Activated naive CD4-positive, alpha-beta T cell treated with anti-CD3 and anti-CD28 coated beads, Interleukin-2, amount 50 U/mL, for 24 hours (primary cell): ENCODE results near the gene CNN1.

Experiments used
- H3K27ac Mint-ChIP-seq: one replicate; pipeline ENCODE4 v1.8.0; 2021; ENCODE audit warnings: mild to moderate bottlenecking, mixed read lengths
- H3K27me3 Mint-ChIP-seq: one replicate; pipeline ENCODE4 v1.8.0; 2021; ENCODE audit warnings: mixed read lengths
- H3K36me3 Mint-ChIP-seq: one replicate; pipeline ENCODE4 v1.8.0; 2021; ENCODE audit warnings: mixed read lengths
- H3K4me1 Mint-ChIP-seq: one replicate; pipeline ENCODE4 v1.8.0; 2021; ENCODE audit warnings: mixed read lengths
- H3K4me3 Mint-ChIP-seq: one replicate; pipeline ENCODE4 v1.8.0; 2021; ENCODE audit warnings: mild to moderate bottlenecking, mixed read lengths
- H3K9me3 Mint-ChIP-seq: one replicate; pipeline ENCODE4 v1.8.0; 2021; ENCODE audit warnings: mixed read lengths

The CNN1 gene

DNA sequence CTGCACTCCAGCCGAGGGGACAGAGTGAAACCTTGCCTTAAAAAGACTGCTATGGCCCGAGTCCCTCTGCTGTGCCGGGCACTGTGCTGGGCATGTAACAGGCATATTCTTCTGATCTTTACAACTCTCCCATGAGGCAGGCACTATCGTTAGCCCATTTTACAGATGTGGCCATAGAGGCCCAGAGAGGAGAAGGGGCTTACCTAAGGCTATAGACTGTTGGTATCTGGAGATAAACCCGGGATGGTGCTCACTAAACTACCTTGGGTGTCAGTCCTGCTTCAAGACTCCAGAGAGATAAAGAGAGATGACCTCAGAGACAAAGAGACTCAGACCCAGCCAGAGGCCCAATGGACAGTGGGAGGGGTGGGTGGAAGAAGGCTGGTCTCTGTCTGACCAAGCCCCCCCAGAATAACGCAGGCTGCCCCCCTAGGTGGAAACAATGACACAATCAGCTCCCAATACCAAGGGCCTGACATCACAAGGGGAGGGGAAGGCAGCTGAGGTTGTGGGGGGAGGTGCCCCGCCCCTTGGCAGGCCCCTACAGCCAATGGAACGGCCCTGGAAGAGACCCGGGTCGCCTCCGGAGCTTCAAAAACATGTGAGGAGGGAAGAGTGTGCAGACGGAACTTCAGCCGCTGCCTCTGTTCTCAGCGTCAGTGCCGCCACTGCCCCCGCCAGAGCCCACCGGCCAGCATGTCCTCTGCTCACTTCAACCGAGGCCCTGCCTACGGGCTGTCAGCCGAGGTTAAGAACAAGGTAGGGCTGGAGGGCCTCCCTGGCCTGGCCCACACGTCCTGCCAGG lies at the start of gene CNN1:
CNN1 (plus strand) TSS at position 620 of the 805 bp plus-strand sequence; CDS start at position 697, 77 bp downstream.
- H3K4me1 Mint-ChIP-seq: peaks cover 11% of the 10 kb centered on the region
- H3K36me3 Mint-ChIP-seq: no peaks in the 10 kb centered on the region
- peaks cover 10% of the 10 kb centered on the region for H3K27me3 Mint-ChIP-seq
- no peak within 1 kb of the TSS for H3K27ac Mint-ChIP-seq
- no peak within 1 kb of the TSS for H3K4me3 Mint-ChIP-seq
- no peaks in the 10 kb centered on the region for H3K9me3 Mint-ChIP-seq

DNA sequence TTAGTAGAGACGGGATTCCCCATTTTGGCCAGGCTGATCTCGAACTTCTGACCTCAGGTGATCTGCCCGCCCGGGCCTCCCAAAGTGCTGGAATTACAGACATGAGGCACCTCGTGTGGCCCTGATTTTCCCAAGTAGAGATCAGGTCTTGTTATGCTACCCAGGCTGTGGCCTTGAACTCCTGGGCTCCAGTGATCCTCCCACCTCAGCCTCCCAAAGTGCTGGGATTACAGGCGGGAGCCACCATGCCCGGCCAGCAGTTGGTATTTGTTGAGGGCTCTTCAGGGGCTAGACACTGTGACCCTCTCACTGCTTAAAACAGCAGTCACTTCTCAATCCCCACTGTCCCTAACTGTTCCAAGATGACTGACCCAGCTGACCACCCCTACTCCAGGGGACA lies 49.3 kb upstream of the CNN1 start:
- no peaks in the 10 kb centered on the region for H3K9me3 Mint-ChIP-seq
- H3K4me3 Mint-ChIP-seq: no peak overlapping the region
- H3K4me1 Mint-ChIP-seq: no peaks in the 10 kb centered on the region
- H3K27me3 Mint-ChIP-seq: peaks cover 3% of the 10 kb centered on the region
- no peak overlapping the region for H3K27ac Mint-ChIP-seq
- peaks cover 9% of the 10 kb centered on the region for H3K36me3 Mint-ChIP-seq

DNA sequence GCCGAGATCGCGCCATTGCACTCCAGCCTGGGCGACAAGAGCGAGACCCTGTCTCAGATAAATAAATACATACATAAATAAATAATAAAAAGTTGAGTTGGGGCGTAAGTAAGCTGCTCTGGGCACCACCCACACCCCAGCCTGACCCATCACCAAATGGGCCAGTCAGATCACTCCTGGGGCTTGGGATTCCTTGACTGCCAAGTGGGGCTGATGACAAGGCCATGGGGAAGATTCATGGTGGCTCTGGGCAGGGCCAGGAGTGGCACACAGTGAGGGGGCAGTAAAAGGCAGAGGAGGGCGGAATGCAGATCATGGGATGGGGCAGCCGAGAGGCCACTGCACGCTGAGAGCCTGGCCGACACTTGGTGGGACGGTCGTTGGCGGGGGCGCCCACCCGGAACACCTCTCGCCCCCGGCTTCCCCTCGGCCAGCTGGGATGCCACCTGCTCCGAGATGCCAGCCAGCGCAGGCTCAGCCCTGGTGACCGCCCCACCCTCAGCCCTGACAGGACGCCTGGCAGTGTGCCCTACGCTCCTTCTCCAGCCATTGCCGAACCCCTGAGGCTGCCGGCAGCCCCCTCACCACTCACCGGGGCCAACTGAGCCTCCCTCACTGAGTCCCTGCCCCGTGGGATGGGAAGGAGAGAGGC lies 43.9 kb upstream of the CNN1 start:
- Mint-ChIP-seq H3K27ac (no peak overlapping the region), H3K4me1 (no peaks in the 10 kb centered on the region), H3K27me3 (no peaks in the 10 kb centered on the region), H3K4me3 (no peak overlapping the region), H3K9me3 (no peaks in the 10 kb centered on the region), H3K36me3 (peaks cover 8% of the 10 kb centered on the region)

DNA sequence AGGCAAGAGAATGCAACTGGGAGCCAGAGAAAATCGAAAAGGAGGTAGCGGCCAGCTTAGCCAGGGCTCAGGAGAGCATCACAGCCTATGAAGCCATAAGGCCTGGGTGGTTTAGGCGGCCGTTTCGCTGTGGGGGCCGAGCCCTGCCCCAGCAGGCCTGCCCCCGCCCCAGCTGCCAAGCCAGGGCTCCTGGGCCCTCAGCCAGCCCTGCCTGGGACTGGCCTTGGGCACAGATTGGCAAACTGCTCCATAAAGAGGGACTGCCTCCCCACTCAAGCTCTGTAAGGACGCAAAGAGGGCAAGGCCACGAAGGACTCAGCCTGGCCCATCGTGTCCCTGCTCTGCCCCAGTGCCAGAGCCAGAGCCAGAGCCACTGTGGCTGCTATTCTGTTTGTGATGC lies 43.2 kb upstream of the CNN1 start:
- H3K27ac Mint-ChIP-seq: no peak overlapping the region
- H3K4me1 Mint-ChIP-seq: no peaks in the 10 kb centered on the region
- no peaks in the 10 kb centered on the region for H3K9me3 Mint-ChIP-seq
- H3K36me3 Mint-ChIP-seq: peaks cover 8% of the 10 kb centered on the region
- no peaks in the 10 kb centered on the region for H3K27me3 Mint-ChIP-seq
- no peak overlapping the region for H3K4me3 Mint-ChIP-seq

DNA sequence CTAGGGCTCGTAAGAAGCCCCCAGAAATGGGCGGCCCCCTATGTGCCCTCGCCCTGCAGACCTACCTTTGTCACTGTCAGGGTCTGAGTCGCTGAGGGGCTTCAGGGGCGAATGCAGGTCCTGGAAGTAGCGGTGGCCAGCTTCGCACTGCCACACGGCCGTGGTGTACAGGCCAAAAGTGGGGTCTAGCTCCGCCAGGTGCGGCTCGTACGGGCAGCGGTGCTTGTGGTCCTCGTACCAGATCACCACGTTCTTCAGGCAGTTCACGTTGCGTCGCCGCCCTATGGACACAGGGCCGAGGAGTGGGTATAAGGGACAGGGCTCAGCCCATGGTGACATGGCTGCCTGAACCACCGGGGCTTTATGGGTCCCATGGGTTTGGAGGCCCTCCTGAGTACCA lies 42.8 kb upstream of the CNN1 start:
- Mint-ChIP-seq H3K4me1 (no peaks in the 10 kb centered on the region), H3K4me3 (no peak overlapping the region), H3K36me3 (peaks cover 7% of the 10 kb centered on the region), H3K27me3 (no peaks in the 10 kb centered on the region), H3K9me3 (no peaks in the 10 kb centered on the region), H3K27ac (no peak overlapping the region)

DNA sequence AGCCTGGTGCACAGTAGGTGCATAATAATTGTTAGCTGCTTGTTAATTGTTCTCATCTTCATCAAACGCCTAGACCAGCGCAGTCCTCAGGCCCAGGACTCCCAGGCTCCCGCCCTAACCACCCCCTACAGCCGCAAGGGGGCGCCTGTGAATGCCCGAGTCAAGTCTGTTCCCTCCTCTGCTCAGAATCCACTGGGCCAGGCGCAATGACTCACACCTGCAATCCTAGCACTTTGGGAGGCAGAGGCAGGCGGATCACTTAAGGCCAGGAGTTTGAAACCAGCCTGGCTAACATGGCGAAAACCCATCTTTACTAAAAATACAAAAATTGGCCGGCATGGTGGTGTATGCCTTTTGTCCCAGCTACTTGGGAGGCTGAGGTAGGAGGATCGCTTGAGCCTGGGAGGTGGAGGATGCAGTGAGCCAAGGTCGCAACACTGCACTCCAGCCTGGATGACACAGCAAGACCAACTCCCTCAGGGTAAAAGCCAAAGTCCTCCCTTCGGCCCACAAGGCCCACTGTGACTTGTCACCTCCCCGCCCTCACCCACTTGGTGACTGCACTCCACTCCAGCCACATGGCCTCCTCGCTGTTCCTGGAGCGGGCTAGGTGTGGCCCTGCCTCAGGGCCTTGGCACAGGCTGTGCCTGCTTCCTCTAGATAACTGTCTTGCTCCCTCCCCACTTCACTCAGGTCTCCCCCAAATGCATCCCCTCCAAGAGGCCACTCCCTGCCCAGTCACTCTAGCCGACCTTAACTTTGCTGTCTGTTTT lies 42.1 kb upstream of the CNN1 start:
- Mint-ChIP-seq H3K9me3 (no peaks in the 10 kb centered on the region), H3K4me3 (no peak overlapping the region), H3K27me3 (no peaks in the 10 kb centered on the region), H3K27ac (no peak overlapping the region), H3K4me1 (no peaks in the 10 kb centered on the region), H3K36me3 (peaks cover 5% of the 10 kb centered on the region)

DNA sequence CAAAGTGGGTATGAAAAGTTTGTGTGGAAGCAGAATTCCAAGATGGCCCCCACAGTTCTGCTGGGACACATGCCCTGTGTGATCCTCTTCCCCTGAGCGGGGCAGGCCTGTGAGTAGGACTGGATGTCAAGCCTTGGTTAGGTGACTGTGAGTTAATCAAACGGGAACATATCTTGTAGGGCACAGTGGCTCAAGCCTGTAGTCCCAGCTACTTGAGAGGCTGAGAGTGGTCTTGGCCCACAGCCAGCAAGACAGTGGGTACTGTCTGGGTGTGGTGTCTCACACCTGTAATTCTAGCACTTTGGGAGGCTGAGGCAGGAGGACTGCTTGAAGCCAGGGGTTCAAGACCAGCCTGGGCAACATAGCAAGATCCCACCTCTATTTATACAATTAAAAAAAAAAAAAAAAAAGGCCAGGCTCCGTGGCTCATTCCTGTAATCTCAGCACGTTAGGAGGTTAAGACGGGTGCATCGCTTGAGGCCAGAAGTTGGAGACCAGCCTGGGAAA lies 39.4 kb upstream of the CNN1 start:
- no peaks in the 10 kb centered on the region for H3K4me1 Mint-ChIP-seq

DNA sequence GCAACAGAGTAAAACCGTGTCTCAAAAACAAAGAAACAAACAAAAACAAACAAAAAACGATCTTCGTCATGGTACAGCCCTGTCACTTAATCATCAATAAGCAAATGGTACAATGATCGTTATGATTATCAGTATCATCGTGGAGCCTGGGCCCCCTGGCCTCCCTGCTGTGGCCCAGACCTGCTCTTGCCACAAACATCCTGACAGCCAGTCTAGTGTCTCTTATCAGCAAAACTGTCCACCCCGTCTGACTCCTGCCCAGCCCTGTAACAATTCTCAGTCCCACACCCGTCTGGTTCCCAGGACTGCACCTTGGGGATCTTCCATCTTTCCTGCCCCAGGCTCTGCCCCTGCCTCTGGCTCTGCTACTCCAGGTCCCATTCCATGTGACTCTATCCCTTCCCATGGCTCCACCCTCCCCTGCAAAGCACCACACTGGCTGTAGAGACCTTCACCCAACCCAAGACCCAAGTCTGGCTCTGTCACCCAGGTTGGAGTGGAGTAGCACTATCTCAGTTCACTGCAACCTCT lies 38.7 kb upstream of the CNN1 start:
- Mint-ChIP-seq H3K4me3 (no peak overlapping the region), H3K9me3 (no peaks in the 10 kb centered on the region), H3K27me3 (no peaks in the 10 kb centered on the region), H3K4me1 (peaks cover 6% of the 10 kb centered on the region), H3K27ac (no peak overlapping the region), H3K36me3 (peaks cover 5% of the 10 kb centered on the region)

More for the DNA sequence above, 39.4 kb upstream of the CNN1 start:
- Mint-ChIP-seq H3K9me3 (no peaks in the 10 kb centered on the region), H3K4me3 (no peak overlapping the region), H3K27me3 (no peaks in the 10 kb centered on the region), H3K36me3 (peaks cover 5% of the 10 kb centered on the region), H3K27ac (no peak overlapping the region)

DNA sequence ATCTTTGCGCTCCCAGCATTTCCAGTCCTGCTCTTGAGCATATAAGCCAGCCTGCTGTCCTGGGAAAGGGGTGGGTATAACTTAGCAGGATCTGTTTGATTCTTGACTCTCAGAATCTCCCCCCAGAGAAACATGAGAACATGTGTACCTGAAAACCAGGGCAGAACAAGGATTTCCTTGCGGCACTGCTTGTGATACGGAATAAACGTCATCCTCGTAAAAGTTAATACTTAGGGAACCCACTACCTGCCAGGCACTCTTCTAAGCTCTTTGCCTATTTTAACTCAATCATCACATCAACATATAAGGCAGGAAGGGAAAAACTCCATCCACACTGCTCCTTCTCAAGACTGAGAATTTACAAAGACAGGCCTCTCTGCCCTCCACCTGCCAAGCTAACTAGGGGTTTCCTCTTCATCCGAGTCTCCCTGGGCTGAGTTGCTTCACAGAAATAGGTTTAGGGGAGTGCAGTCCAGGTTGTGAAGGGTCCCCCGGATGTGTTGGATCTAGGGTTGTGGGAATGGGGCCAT lies 34.1 kb upstream of the CNN1 start:
- H3K4me1 Mint-ChIP-seq: peaks cover 14% of the 10 kb centered on the region
- peak overlapping the region; percentile 86 for H3K4me3 Mint-ChIP-seq
- peak overlapping the region; percentile 82 for H3K27ac Mint-ChIP-seq
- H3K27me3 Mint-ChIP-seq: no peaks in the 10 kb centered on the region
- H3K9me3 Mint-ChIP-seq: no peaks in the 10 kb centered on the region
- no peaks in the 10 kb centered on the region for H3K36me3 Mint-ChIP-seq

DNA sequence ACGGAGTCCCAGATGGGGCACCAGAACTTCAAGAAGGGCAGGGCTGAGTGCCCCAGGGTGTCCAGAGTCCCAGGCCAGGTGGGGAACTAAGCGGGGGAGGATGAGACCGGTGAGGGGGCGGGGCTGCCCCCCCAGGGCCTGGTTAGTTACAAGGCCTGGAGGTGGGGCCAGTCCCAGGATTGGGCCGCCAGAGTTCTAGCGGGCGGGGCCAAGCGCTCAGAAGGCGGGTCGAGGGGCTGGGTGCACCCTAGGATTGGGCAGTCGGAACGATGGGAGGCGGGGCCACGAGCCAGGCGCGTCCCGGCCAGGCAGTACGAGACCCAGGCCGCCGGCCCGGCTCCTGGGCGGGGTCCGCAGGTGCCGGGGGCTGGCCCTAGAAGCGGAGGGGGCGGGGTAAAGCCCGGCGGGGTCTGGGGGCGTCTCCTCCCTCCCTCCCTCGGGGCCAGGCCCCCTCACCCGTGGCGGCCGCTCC lies 33.6 kb upstream of the CNN1 start:
- H3K27ac Mint-ChIP-seq: peak overlapping the region; percentile 82
- H3K4me1 Mint-ChIP-seq: peaks cover 14% of the 10 kb centered on the region
- H3K4me3 Mint-ChIP-seq: peak overlapping the region; percentile 86
- no peaks in the 10 kb centered on the region for H3K9me3 Mint-ChIP-seq
- no peaks in the 10 kb centered on the region for H3K36me3 Mint-ChIP-seq
- H3K27me3 Mint-ChIP-seq: no peaks in the 10 kb centered on the region

DNA sequence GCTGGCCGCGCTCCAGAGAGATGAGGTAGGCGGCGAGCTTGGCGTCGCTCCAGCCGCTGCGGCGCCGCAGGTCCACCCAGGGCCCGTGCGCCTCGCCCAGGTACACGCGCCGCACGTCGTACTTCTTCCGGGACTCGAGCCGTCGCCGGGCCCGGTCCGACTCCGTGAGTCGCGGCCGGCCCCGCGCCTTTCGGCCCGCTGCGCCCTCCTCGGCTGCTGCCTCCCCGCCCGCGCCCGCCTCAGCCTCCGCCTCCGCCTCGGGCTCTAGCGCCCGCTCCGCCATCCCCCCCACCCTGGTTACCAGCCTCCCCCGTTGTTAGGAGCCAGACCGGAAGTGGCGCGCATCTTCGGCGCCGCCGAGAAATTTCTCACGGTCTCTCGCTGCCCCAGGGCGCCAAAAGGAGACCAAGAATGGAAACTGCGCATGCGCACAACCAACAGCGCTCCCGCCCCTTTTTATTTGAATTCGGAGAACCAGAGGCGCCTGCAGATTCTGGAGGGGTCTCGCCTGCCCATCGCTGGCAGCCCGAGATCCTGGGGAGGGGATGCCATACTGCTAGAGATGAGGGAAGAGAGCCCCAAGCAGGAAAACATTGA lies 33.0 kb upstream of the CNN1 start, which contains the start of gene ZNF653:
ZNF653 (minus strand) TSS at position 336 of the 597 bp plus-strand sequence; CDS start at position 283, 53 bp downstream.
- Mint-ChIP-seq H3K4me3 (peak within 1 kb of the TSS; percentile 86), H3K4me1 (peaks cover 14% of the 10 kb centered on the region), H3K36me3 (no peaks in the 10 kb centered on the region), H3K27ac (peak within 1 kb of the TSS; percentile 84), H3K27me3 (no peaks in the 10 kb centered on the region), H3K9me3 (no peaks in the 10 kb centered on the region)

DNA sequence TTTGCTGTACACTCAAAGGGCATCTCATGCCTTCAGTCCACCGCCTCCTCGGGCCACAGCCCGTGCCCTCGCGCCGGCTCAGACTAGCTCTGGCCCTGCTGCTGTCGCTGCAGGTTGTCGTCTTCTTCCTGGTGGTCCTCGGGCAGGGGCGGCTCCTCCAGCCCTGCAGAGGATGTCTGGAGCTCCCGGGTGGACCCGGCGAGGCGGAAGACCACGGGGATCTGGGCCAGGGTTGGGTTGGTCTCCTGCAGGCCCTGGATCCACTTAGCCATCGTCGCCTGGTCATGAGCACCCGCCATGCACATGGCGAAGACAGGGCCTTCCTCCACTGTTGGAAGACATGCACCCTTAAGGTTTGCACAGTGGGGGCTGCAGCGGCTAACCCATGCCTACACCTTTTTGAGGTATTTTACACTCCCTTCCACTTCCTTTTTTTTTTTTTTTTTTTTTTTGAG lies 32.5 kb upstream of the CNN1 start:
- Mint-ChIP-seq H3K27ac (peak overlapping the region; percentile 80), H3K9me3 (no peaks in the 10 kb centered on the region), H3K4me3 (peak overlapping the region; percentile 83), H3K4me1 (peaks cover 14% of the 10 kb centered on the region), H3K36me3 (no peaks in the 10 kb centered on the region), H3K27me3 (no peaks in the 10 kb centered on the region)

DNA sequence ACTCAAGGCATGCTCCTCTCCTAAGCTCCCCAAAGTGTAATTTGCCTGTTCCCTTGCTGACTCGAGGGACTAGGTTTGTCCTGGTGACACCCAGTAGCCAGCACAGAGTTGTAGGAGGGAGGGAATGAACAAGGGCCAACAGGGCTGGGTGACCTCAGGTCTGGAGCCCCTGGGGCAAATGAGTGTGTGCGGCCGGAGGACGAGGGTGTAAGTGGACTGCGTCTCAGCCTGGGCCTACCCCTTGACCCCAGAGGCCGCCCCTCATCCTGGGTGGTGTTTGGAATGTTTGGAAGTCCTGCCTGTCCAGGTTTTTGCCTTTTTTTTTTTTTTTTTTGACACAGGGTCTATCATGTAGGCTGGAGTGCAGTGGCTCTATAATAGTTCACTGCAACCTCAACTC lies 31.7 kb upstream of the CNN1 start:
- no peaks in the 10 kb centered on the region for H3K27me3 Mint-ChIP-seq
- peaks cover 2% of the 10 kb centered on the region for H3K36me3 Mint-ChIP-seq
- peaks cover 14% of the 10 kb centered on the region for H3K4me1 Mint-ChIP-seq
- H3K9me3 Mint-ChIP-seq: no peaks in the 10 kb centered on the region
- H3K4me3 Mint-ChIP-seq: peak overlapping the region; percentile 60
- peak overlapping the region; percentile 55 for H3K27ac Mint-ChIP-seq

DNA sequence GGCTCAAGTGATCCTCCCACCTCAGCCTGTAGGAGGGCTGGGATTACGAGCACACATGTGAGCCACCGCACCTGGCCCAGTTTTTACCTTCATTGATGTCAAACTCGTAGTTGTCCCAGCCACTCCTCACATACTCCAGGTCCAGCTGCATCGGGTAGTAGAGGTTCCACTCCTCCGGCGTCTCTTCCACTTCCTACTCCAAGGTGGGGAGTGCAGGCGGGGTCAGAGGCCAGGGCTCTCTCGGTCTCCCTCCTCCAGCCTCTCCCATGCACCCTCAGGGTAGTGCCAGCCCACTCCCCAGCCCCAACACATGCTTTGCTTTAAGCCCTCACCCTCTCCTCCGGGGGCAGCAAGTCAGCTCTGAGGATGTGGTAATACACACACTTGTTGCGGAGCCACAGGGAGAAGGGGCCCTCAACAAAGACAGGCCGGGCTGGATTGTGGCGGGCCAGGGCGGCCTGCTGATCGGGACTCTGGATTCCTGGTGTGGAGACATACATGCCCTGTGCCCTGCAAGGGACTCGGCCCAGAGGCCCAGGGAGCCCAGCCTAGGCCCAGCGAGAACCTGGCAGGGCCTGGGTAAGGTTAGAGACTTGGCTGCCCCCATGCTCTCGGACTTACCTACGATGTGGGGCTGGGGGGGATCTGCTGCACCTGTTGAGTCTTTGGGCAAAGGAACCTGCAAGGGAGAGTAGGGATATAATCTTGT lies 31.1 kb upstream of the CNN1 start:
- H3K9me3 Mint-ChIP-seq: no peaks in the 10 kb centered on the region
- H3K27me3 Mint-ChIP-seq: no peaks in the 10 kb centered on the region
- H3K4me1 Mint-ChIP-seq: peaks cover 14% of the 10 kb centered on the region
- peak overlapping the region; percentile 33 for H3K4me3 Mint-ChIP-seq
- H3K36me3 Mint-ChIP-seq: peaks cover 2% of the 10 kb centered on the region
- no peak overlapping the region for H3K27ac Mint-ChIP-seq
